H1 (cell line): ENCODE measurements around the gene SHANK2. TPM values are rescaled to one million over a fixed set of nuclear protein-coding genes. Genes with fewer than 3 reads are reported as not detected.

Experiments used
- CTCF ChIA-PET: fragments of 300-600 bp; sonication (Branson Sonifier 250); formaldehyde crosslinking; loops from one replicate; lab custom pipeline; 2021; ENCODE audit not compliant: partially characterized antibody; lab: Charles Lee
- POLR2A ChIA-PET: fragments of 300-600 bp; sonication (Branson Sonifier 250); formaldehyde crosslinking; loops from one replicate; lab custom pipeline; 2021; ENCODE audit warnings: inconsistent platforms; ENCODE audit not compliant: partially characterized antibody; lab: Charles Lee
- DNase-seq, 2 experiments: peaks; one replicate each; pipeline versions ENCODE4 v3.0.0 to v3.0.0-alpha.2; 2010 to 2022; ENCODE audit warnings: low spot score in 2 of 2, low read depth in 1 of 2, mixed read lengths in 1 of 2
- FAIRE-seq: peaks from 2 replicates; lab custom pipeline; 2011; peaks lifted over from hg19 to GRCh38; lab: Jason Lieb, UNC
- H2AFZ ChIP-seq: 2 replicates; pipeline ENCODE4 v1.8.1; 2012; ENCODE audit warnings: low read length, inconsistent platforms
- H2AK5ac ChIP-seq: 2 replicates; pipeline ENCODE4 v1.6.1; 2013; ENCODE audit warnings: low read depth, low read length
- H2BK120ac ChIP-seq: replicated peaks from 2 replicates; pipeline ENCODE3; 2013; ENCODE audit warnings: low read depth, low read length, inconsistent platforms
- H2BK12ac ChIP-seq: 2 replicates; pipeline ENCODE4 v1.6.1; 2013; ENCODE audit warnings: low read depth, low read length
- H2BK15ac ChIP-seq: 2 replicates; pipeline ENCODE4 v1.6.1; 2013; ENCODE audit warnings: low read length
- H2BK20ac ChIP-seq: 2 replicates; pipeline ENCODE4 v1.6.1; 2013; ENCODE audit warnings: low read length
- H2BK5ac ChIP-seq: 2 replicates; pipeline ENCODE4 v1.6.1; 2013; ENCODE audit warnings: low read depth, low read length
- H3K14ac ChIP-seq: 2 replicates; pipeline ENCODE4 v1.6.1; 2013; ENCODE audit warnings: inconsistent platforms; ENCODE audit not compliant: insufficient read length
- H3K18ac ChIP-seq: 2 replicates; pipeline ENCODE4 v1.6.1; 2013; ENCODE audit warnings: low read length; ENCODE audit errors: extremely low read depth
- H3K23ac ChIP-seq: 2 replicates; pipeline ENCODE4 v1.6.1; 2013; ENCODE audit warnings: inconsistent platforms; ENCODE audit not compliant: insufficient read length
- H3K23me2 ChIP-seq: 2 replicates; pipeline ENCODE4 v1.6.1; 2013; ENCODE audit warnings: low read depth, low read length
- H3K27ac ChIP-seq: 2 replicates; pipeline ENCODE4 v1.6.1; 2011; ENCODE audit warnings: low read depth, low read length, inconsistent platforms
- H3K27me3 ChIP-seq, 4 experiments: replicated peaks in 1 of 4; 1 replicate in 1 of 4; 2 replicates in 3 of 4; pipeline versions ENCODE4 v1.6.1 to v1.8.1; 2011 to 2013; ENCODE audit warnings: low read length in 3 of 4, mild to moderate bottlenecking in 3 of 4, inconsistent platforms in 2 of 4, mixed read lengths in 2 of 4, moderate library complexity in 1 of 4; ENCODE audit not compliant: control insufficient read depth in 3 of 4, insufficient read depth in 3 of 4; ENCODE audit errors: extremely low read depth in 1 of 4
- H3K36me3 ChIP-seq, 4 experiments: 2 replicates each; pipeline versions ENCODE4 v1.6.1 to v1.8.1; 2011 to 2013; ENCODE audit warnings: mild to moderate bottlenecking in 4 of 4, low read length in 3 of 4, moderate library complexity in 2 of 4, control low read depth in 1 of 4, inconsistent platforms in 1 of 4; ENCODE audit not compliant: insufficient read depth in 4 of 4, control insufficient read depth in 2 of 4
- H3K4ac ChIP-seq: replicated peaks from 2 replicates; pipeline ENCODE3; 2013; ENCODE audit warnings: low read length, low read depth, mixed read lengths, inconsistent platforms; ENCODE audit not compliant: insufficient read length
- H3K4me1 ChIP-seq, 4 experiments: replicated peaks in 1 of 4; 1 replicate in 1 of 4; 2 replicates in 3 of 4; pipeline versions ENCODE4 v1.6.1 to v1.8.1; 2011 to 2013; ENCODE audit warnings: low read length in 3 of 4, inconsistent platforms in 2 of 4, mixed read lengths in 1 of 4; ENCODE audit not compliant: insufficient read depth in 4 of 4, control insufficient read depth in 3 of 4
- H3K4me2 ChIP-seq, 2 experiments: 2 replicates each; pipeline versions ENCODE4 v1.6.1 to v1.8.1; 2011 to 2013; ENCODE audit warnings: low read depth in 2 of 2, low read length in 2 of 2, control low read depth in 1 of 2, inconsistent platforms in 1 of 2, mild to moderate bottlenecking in 1 of 2; ENCODE audit not compliant: insufficient read depth in 1 of 2
- H3K4me3 ChIP-seq, 4 experiments: fragments of 200-600, 300-600 bp in 1 of 4; sonication (generic), shearing (Covaris generic), sonication (Bioruptor Twin) in 1 of 4; 2 replicates each; pipeline versions ENCODE4 v1.5.1 to v1.8.1; 2011 to 2016; ENCODE audit warnings: low read length in 4 of 4, low read depth in 3 of 4, control low read depth in 2 of 4, inconsistent platforms in 2 of 4, mild to moderate bottlenecking in 2 of 4, mixed read lengths in 1 of 4, moderate library complexity in 1 of 4; ENCODE audit not compliant: insufficient read depth in 2 of 4; ENCODE audit errors: extremely low read depth in 1 of 4
- H3K56ac ChIP-seq: replicated peaks from 2 replicates; pipeline ENCODE3; 2013; ENCODE audit warnings: low read depth, mild to moderate bottlenecking, mixed read lengths, low read length, inconsistent platforms; ENCODE audit not compliant: insufficient read length
- H3K79me1 ChIP-seq: 2 replicates; pipeline ENCODE4 v1.6.1; 2013; ENCODE audit warnings: low read depth, low read length, control low read depth
- H3K79me2 ChIP-seq, 2 experiments: 2 replicates each; pipeline versions ENCODE4 v1.6.1 to v1.8.1; 2012 to 2013; ENCODE audit warnings: low read length in 2 of 2, mild to moderate bottlenecking in 2 of 2, inconsistent platforms in 1 of 2; ENCODE audit not compliant: insufficient read depth in 2 of 2, control insufficient read depth in 1 of 2
- H3K9ac ChIP-seq, 4 experiments: replicated peaks in 1 of 4; 1 replicate in 1 of 4; 2 replicates in 3 of 4; pipeline versions ENCODE4 v1.6.1 to v1.8.1; 2011 to 2013; ENCODE audit warnings: low read depth in 3 of 4, low read length in 3 of 4, control low read depth in 2 of 4, mild to moderate bottlenecking in 2 of 4, moderate library complexity in 2 of 4, inconsistent platforms in 1 of 4; ENCODE audit errors: extremely low read depth in 1 of 4
- H3K9me3 ChIP-seq, 2 experiments: 2 replicates each; pipeline versions ENCODE4 v1.6.1 to v1.8.1; 2012 to 2013; ENCODE audit warnings: mild to moderate bottlenecking in 2 of 2, moderate library complexity in 2 of 2, control low read depth in 1 of 2, inconsistent platforms in 1 of 2, low read depth in 1 of 2, low read length in 1 of 2, mixed read lengths in 1 of 2; ENCODE audit not compliant: insufficient read depth in 2 of 2
- H4K20me1 ChIP-seq, 2 experiments: replicated peaks in 1 of 2; 2 replicates each; pipeline versions ENCODE3 to v1.8.1; 2011 to 2013; ENCODE audit warnings: inconsistent platforms in 2 of 2, low read length in 2 of 2, mild to moderate bottlenecking in 1 of 2; ENCODE audit not compliant: insufficient read depth in 2 of 2, control insufficient read depth in 1 of 2
- H4K5ac ChIP-seq: 2 replicates; pipeline ENCODE4 v1.6.1; 2013; ENCODE audit warnings: low read length, low read depth, mixed read lengths, inconsistent platforms; ENCODE audit not compliant: insufficient read length
- H4K8ac ChIP-seq: 2 replicates; pipeline ENCODE4 v1.8.0; 2013; ENCODE audit warnings: mild to moderate bottlenecking, moderate library complexity, low read length, inconsistent platforms; ENCODE audit not compliant: insufficient read depth; ENCODE audit errors: extremely low read depth
- H4K91ac ChIP-seq: replicated peaks from 2 replicates; pipeline ENCODE3; 2013; ENCODE audit warnings: low read length, mixed read lengths, inconsistent platforms; ENCODE audit not compliant: insufficient read length
- BCL11A ChIP-seq, 2 experiments: IDR thresholded peaks; one replicate each; pipeline ENCODE4 v1.6.1; 2011; ENCODE audit warnings: low read depth in 2 of 2, low read length in 2 of 2, mild to moderate bottlenecking in 2 of 2
- CBX5 ChIP-seq: fragments of 300-800, 300-1000 bp; sonication (generic); IDR thresholded peaks from 2 replicates; pipeline ENCODE4 v1.7.1; 2016; ENCODE audit warnings: antibody characterized with exemption, low read length, low read depth
- CHD2 ChIP-seq: IDR thresholded peaks from 2 replicates; pipeline ENCODE4 v1.6.1; 2012; ENCODE audit warnings: low read length, improper control_type of control experiment
- CTBP2 ChIP-seq: IDR thresholded peaks from 2 replicates; pipeline ENCODE4 v1.7.0; 2011; ENCODE audit warnings: borderline replicate concordance, mild to moderate bottlenecking, moderate library complexity, mixed read lengths, low read length; ENCODE audit not compliant: insufficient read depth, insufficient read length
- HDAC6 ChIP-seq: IDR thresholded peaks from one replicate; pipeline ENCODE4 v1.7.1; 2012; ENCODE audit warnings: low read depth, mild to moderate bottlenecking, inconsistent platforms, low read length, moderate library complexity
- NRF1 ChIP-seq: IDR thresholded peaks from 2 replicates; pipeline ENCODE4 v1.6.1; 2011; ENCODE audit warnings: mild to moderate bottlenecking, low read depth, low read length, improper control_type of control experiment
- RAD21 ChIP-seq, 2 experiments: IDR thresholded peaks in 1 of 2; conservative IDR thresholded peaks in 1 of 2; 2 replicates each; pipeline ENCODE4 v1.6.1; 2011; ENCODE audit warnings: low read depth in 2 of 2, low read length in 2 of 2, improper control_type of control experiment in 1 of 2, inconsistent platforms in 1 of 2, mild to moderate bottlenecking in 1 of 2, moderate library complexity in 1 of 2
- SP2 ChIP-seq: IDR thresholded peaks from 2 replicates; pipeline ENCODE4 v1.6.1; 2012; ENCODE audit warnings: mild to moderate bottlenecking, low read length, inconsistent platforms
- SRF ChIP-seq: IDR thresholded peaks from 2 replicates; pipeline ENCODE4 v1.6.1; 2011; ENCODE audit warnings: mild to moderate bottlenecking, low read depth, low read length, moderate library complexity
- TAF1 ChIP-seq: IDR thresholded peaks from 2 replicates; pipeline ENCODE4 v1.6.1; 2011; ENCODE audit warnings: mild to moderate bottlenecking, low read depth, low read length
- TCF12 ChIP-seq: IDR thresholded peaks from 2 replicates; pipeline ENCODE4 v1.6.1; 2011; ENCODE audit warnings: low read depth, mild to moderate bottlenecking, low read length
- WGBS, 2 experiments: shearing (Covaris generic) in 1 of 2; methylation state at CpG; one replicate each; pipeline versions ENCODE4 v1.1.6 to v1.1.7; 2013 to 2015; ENCODE audit warnings: low lambda C conversion rate in 2 of 2, mixed read lengths in 2 of 2, inconsistent platforms in 1 of 2, low coverage in 1 of 2, missing lambda C conversion rate in 1 of 2; ENCODE audit not compliant: insufficient replicate concordance in 2 of 2, insufficient coverage in 1 of 2, insufficient read length in 1 of 2; ENCODE audit errors: extremely low coverage in 1 of 2, missing lambda C conversion rate in 1 of 2; 5-methylcytosine and 5-hydroxymethylcytosine counted together
- polyA plus RNA-seq, 7 experiments: library from polyadenylated mRNA; depleted of rRNA in 3 of 7; stranded (reverse) in 5 of 7; unstranded in 2 of 7; fragments of >200 nt in 5 of 7; fragments of 200-250 nt in 2 of 7; gene quantifications; 1 replicate in 5 of 7; 2 replicates in 1 of 7; 4 replicates in 1 of 7; pipeline versions ENCODE4 v1.2.1 to v1.2.3, GENCODE V29; 2011 to 2013; ENCODE audit warnings: missing spikeins in 2 of 7, mixed read lengths in 2 of 7
- total RNA-seq: library from RNA; stranded (reverse); fragmentation: NEBNext Ultra II Directional; extraction: Animal tissue kit (Norgen Biotek cat#: 25700); gene quantifications from 2 replicates; pipeline ENCODE4 v1.2.1, GENCODE V29; 2021
- TF ChIP-seq, protein P1 (sequence below): IDR thresholded peaks from 2 replicates; pipeline ENCODE4 v1.6.1; 2012; ENCODE audit warnings: low read length, inconsistent platforms

The SHANK2 gene
- total and polyA plus RNA-seq, 2 of the 8 experiments (the other 6 are each of a cell fraction or from before 2014, with no cell fraction given): 10.1 to 54.2 TPM

DNA sequence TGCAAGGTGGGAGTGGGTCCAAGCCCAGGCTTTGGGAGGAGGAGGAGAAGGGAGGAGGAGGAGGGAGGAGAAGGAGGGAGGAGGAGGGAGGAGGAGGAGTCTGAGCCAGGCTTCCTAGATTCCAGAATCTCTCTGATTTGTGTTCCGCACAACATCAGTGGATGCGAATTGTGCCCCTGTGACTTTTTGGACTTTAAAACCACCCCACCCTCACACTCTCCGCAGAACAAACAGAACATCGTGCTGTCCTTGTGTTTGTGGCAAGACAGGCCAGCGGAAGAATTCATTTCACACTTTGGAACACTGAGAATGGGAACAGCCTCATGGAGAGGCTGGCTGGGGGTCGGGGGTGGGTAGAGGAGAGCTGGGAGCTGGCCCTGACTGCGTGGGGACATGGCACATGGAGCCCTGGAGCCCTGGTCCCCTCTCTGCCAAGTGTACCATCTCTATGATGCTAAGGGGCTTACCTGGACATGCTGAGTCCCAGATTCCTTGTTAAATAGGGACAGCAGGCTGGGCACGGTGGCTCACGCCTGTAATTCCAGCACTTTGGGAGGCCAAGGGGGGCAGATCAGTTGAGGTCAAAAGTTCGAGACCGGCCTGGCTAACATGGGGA, 16.4 kb upstream of the SHANK2 start:
- no peak overlapping the region for H3K4me2 ChIP-seq
- no peak overlapping the region for H2BK15ac ChIP-seq
- H3K79me2 ChIP-seq: no peaks in the 10 kb centered on the region
- no peaks in the 10 kb centered on the region for H3K9me3 ChIP-seq
- no peak overlapping the region for H3K23ac ChIP-seq
- H2BK20ac ChIP-seq: no peak overlapping the region
- DNase-seq: peak in 1 of 2 experiments; percentile 29
- CTCF ChIA-PET: no interaction called here
- no peak for FAIRE-seq
- H3K4me3 ChIP-seq: no peak overlapping the region
- H4K20me1 ChIP-seq: no peaks in the 10 kb centered on the region
- no peak overlapping the region for H2AFZ ChIP-seq
- H3K56ac ChIP-seq: no peak overlapping the region
- H3K27me3 ChIP-seq: no peaks in the 10 kb centered on the region; a peak in 2 of 7 replicates
- no peak overlapping the region for H2BK12ac ChIP-seq
- H2AK5ac ChIP-seq: no peak overlapping the region; the same call in 1 of the 2 replicates
- no peak overlapping the region for H3K18ac ChIP-seq
- H3K4me1 ChIP-seq: peaks cover 2 to 10% (median 5%) of the 10 kb centered on the region in 4 experiments
- POLR2A ChIA-PET: interaction anchor here (2.6 kb wide), 1 partner anchor 22 kb away, joined by 8 read pairs; no protein-coding TSS in a partner anchor
- H3K14ac ChIP-seq: no peak overlapping the region
- no peak overlapping the region for H4K5ac ChIP-seq
- H4K91ac ChIP-seq: no peak overlapping the region
- H3K79me1 ChIP-seq: no peaks in the 10 kb centered on the region
- no peak overlapping the region for H4K8ac ChIP-seq
- H3K4ac ChIP-seq: no peak overlapping the region
- H2BK5ac ChIP-seq: no peak overlapping the region
- 89% methylated on average over 9 of the region's 11 CpGs; no CpG with 5 or more reads in 1 of the 2 experiments for WGBS, 2 experiments
- no peak overlapping the region for H3K9ac ChIP-seq
- 0 out of 2 replicates have a peak, but pooled peaks cover 2% of the 10 kb centered on the region for H3K23me2 ChIP-seq
- H3K27ac ChIP-seq: no peak overlapping the region
- no peak overlapping the region for H2BK120ac ChIP-seq
- H3K36me3 ChIP-seq: no peaks in the 10 kb centered on the region
- TF ChIP-seq SP2: no peak
- no peak for TF ChIP-seq CTBP2
- no peak for TF ChIP-seq CHD2
- TF ChIP-seq TAF1: no peak
- TF ChIP-seq HDAC6: no peak
- no peak for TF ChIP-seq CBX5
- TF ChIP-seq RAD21 (IDR thresholded peaks at IDR 0.05 in 1 of 2, conservative IDR thresholded peaks at IDR 0.05 in 1 of 2; ENCODE audit: low read depth in 2 of 2, low read length in 2 of 2): no peak
- TF ChIP-seq SRF: no peak
- TF ChIP-seq, protein P1, sequence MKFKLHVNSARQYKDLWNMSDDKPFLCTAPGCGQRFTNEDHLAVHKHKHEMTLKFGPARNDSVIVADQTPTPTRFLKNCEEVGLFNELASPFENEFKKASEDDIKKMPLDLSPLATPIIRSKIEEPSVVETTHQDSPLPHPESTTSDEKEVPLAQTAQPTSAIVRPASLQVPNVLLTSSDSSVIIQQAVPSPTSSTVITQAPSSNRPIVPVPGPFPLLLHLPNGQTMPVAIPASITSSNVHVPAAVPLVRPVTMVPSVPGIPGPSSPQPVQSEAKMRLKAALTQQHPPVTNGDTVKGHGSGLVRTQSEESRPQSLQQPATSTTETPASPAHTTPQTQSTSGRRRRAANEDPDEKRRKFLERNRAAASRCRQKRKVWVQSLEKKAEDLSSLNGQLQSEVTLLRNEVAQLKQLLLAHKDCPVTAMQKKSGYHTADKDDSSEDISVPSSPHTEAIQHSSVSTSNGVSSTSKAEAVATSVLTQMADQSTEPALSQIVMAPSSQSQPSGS: no peak
- TF ChIP-seq NRF1: no peak
- TF ChIP-seq TCF12: no peak
- no peak for TF ChIP-seq BCL11A (IDR thresholded peaks at IDR 0.05; ENCODE audit: low read depth in 2 of 2, low read length in 2 of 2)
